ENCODE results near the gene DCD. TPM values are rescaled to one million over a fixed set of nuclear protein-coding genes. Genes with fewer than 3 reads are reported as not detected.

Gene DCD
- total and polyA plus RNA-seq, 9 of the 15 experiments (the other 6 are each of a cell fraction or from before 2014, with no cell fraction given), result not detected

- ChIA-PET POLR2A (no interaction called here), CTCF (ENCODE audit: low intra/inter-chr PET ratio) (no interaction called here)
- Histone ChIP-seq H3K27ac (ENCODE audit: extremely low read depth, low read depth, low read length) (no peak overlapping the region), H3K4me3 (no peak overlapping the region), H3K9me1 (ENCODE audit: control insufficient read depth, insufficient read depth, low read length) (no peaks in the 10 kb centered on the region), H2AFZ (ENCODE audit: low read depth, low read length) (no peak overlapping the region), H3K4me1 (replicated peaks in 1 of 2; ENCODE audit: control insufficient read depth in 2 of 2, insufficient read depth in 2 of 2, low read length in 2 of 2) (no peaks in the 10 kb centered on the region), H3K27me3 (ENCODE audit: control insufficient read depth in 2 of 2, insufficient read depth in 2 of 2, low read length in 2 of 2) (peaks cover 0 to 4% of the 10 kb centered on the region in 2 experiments; a peak in 1 of 5 replicates), H3K36me3 (ENCODE audit: control insufficient read depth, insufficient read depth, low read length) (no peaks in the 10 kb centered on the region), H3K9me3 (replicated peaks; ENCODE audit: control insufficient read depth, insufficient read depth, low read depth, low read length) (no peaks in the 10 kb centered on the region), H4K20me1 (replicated peaks; ENCODE audit: control insufficient read depth, insufficient read depth, low read length) (no peaks in the 10 kb centered on the region), H3K4me2 (ENCODE audit: insufficient read depth, low read length) (no peak overlapping the region), H3K9ac (ENCODE audit: insufficient read depth in 1 of 2, low read depth in 2 of 2, low read length in 2 of 2) (no peak overlapping the region), H3K79me2 (ENCODE audit: control insufficient read depth, insufficient read depth, low read length) (no peaks in the 10 kb centered on the region)
- 2% methylated on average over 3 of the region's 3 CpGs for WGBS (ENCODE audit: insufficient coverage, low coverage, missing lambda C conversion rate)
- DNase-seq (ENCODE audit: extremely low read depth in 1 of 4, low spot score in 3 of 4) (no peak), ATAC-seq (no peak), FAIRE-seq (no peak)
- in situ Hi-C loops (cut with MboI) (no loop called here), intact Hi-C loops (cut with micrococcal nuclease) (no loop called here)
- BruUV-seq (replicated peaks), result no TSS peak
- TF ChIP-seq FOXO4 (CRISPR knock-in tag; IDR thresholded peaks at IDR 0.05) (no peak), TEAD4 (IDR thresholded peaks at IDR 0.05; ENCODE audit: low read length) (no peak), TEAD4 (CRISPR knock-in tag; IDR thresholded peaks at IDR 0.05; ENCODE audit: borderline replicate concordance) (no peak), EWSR1 (IDR thresholded peaks at IDR 0.05; ENCODE audit: borderline replicate concordance, low read depth, partially characterized antibody) (no peak), RNF2 (IDR thresholded peaks at IDR 0.05) (no peak), TAF9B (IDR thresholded peaks at IDR 0.05; ENCODE audit: partially characterized antibody) (no peak), BRF1 (IDR thresholded peaks at IDR 0.05; ENCODE audit: borderline replicate concordance, extremely low read depth, insufficient read length) (no peak), ZNF311 (CRISPR knock-in tag; IDR thresholded peaks at IDR 0.05) (no peak), ARID4B (CRISPR knock-in tag; IDR thresholded peaks at IDR 0.05) (no peak), ZBTB11 (CRISPR knock-in tag; IDR thresholded peaks at IDR 0.05) (no peak)
These were observed 20.9 kb downstream of the DCD start for GRCh38 chr12:54627304-54627703.
